Measurements from ENCODE around the gene ACTR3.

GRCh38 chr2:113977060-113977659 is 87.3 kb downstream of the ACTR3 start:
- no peak for TF ChIP-seq CTCF (conservative IDR thresholded peaks at IDR 0.05 in 1 of 2, IDR thresholded peaks at IDR 0.05 in 1 of 2; ENCODE audit: extremely low read depth in 1 of 2, insufficient read depth in 1 of 2, low read depth in 1 of 2, low read length in 2 of 2)
- TF ChIP-seq EZH2 (IDR thresholded peaks at IDR 0.05; ENCODE audit: borderline replicate concordance, low read length): no peak

All from mammary epithelial cell (primary cell).